ENCODE measurements around the gene DLX6.

The DLX6 gene

DNA sequence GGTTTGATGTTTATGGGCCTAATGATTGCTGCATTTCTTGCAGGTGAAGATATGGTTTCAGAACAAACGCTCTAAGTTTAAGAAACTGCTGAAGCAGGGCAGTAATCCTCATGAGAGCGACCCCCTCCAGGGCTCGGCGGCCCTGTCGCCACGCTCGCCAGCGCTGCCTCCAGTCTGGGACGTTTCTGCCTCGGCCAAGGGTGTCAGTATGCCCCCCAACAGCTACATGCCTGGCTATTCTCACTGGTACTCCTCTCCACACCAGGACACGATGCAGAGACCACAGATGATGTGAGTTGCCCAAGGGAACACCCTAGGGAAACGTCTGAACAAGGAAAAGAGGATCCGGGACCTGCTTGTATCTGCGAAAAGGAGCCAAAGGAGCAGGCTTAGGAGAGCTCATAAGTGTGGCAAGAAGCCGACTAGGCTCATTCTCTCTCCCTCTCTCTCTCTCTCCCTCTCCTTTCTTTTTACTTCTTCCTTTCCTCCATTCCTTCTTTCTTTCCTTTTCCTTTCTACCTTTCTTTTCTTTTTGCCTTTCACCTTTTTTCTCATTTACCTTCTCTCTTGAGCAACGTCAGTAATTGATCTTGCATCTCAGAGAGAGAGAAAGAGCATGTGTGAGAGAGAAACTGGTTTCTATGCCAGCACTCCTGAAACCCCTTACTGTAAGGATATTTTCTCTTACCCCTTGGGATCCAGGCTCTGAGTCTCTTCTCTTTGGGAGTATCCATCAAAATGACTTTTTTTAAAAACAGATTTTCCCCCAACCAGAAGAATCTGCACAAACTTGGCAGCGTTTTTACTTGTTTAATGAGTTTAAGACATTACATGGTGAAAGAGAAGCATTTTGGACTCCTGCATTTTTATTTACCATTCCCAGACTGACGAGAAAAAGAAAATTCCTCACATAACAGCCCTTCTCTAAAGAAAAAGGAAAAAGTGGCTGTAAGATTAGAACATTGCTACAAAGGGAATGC lies 4.7 kb downstream of the DLX6 start:
- DNase-seq (ENCODE audit: extremely low read depth in 1 of 2, low read depth in 1 of 2) = no peak

DNA sequence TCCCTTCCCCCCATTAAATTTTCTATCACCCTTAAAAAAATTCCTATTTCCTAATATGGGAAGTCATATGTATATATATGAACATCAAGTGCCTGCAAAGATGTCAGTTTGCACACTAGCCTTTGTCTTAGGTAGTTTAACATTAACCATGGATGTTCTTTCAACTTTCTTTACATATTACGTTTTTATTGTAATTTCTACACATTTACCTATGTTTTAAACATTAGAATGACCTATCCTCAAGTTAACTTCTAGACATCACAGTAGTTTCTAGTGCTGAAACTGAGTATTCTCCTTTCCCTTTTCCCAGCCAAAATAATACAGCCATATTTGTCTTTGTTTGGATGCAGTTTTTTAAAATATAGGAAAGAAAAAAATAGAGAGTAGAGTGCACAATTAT lies 5.8 kb downstream of the DLX6 start:
- DNase-seq (ENCODE audit: extremely low read depth in 1 of 2, low read depth in 1 of 2) = no peak

DNA sequence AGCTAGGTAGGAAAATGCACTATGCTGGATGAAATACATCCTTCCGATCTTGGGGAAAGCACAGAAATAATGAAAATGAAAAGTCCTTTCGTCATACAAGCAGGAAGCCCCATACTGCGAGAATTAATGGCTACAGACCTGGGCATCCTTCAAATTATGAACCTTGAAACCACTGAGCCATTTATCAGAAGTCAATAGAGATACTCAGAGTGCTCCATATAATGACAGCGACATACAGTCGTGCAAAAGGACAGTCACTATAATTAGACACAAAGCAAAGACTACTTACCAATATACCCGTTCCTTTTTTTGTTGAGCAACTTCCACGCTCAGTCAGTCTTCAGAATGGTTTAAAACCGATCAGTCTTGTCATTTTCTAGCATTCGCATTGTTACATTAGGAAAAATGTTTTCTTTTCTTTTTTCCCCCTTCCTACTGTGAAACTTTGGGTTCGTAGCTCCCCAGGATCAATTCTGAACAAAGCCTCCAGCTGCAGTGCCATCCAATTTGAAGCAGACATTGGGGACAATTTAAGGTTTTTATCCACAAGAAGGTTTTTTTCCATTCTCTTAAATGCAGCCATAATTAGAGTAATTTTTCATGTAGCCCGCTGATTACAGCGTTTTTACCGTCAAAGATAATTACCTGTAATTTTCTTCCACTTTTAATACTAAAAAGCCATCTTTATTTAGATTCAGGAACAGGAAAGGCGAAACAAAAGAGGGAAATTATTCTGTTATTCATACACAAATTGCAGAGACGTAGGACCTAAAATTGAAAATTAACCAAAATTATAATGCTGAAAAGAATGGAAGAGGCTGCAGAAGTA lies 6.4 kb downstream of the DLX6 start:
- no peak for DNase-seq (ENCODE audit: extremely low read depth in 1 of 2, low read depth in 1 of 2)

DNA sequence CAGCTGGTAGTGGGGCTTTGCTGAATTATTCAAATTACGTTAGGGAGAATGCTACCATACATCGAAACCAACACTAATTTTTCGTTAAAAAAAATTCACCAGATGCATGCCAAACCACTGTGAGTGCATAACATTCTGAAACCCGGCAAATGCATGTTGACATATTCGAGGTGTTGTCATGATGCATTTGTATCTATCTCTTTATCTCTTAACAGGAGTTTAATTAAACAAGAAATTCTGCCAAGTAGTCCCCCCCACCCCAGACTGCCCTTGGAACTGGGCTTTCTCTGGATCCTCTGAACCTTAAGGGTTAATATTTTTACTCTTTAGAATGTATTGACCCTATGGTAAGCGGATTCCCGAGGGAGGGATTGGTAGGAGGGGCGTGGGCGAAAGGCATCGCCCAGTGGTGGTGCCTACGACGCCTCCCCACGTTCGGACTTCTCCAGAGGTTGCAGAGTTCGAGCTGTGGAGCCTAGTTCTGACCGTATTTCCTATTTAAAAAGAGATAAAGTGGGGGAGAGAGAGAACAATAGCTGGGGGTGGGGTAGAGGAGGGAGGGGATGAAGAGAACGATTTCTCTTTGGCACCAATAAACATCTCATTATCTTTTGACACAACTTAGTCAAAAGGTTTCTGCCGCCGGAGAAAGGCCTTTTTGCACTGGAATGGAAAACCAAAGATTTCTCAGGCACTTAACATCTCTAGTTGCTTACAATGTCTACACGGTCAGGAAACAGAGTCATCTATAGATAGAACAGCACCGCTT lies 7.2 kb downstream of the DLX6 start:
- DNase-seq (ENCODE audit: extremely low read depth in 1 of 2, low read depth in 1 of 2) = no peak

DNA sequence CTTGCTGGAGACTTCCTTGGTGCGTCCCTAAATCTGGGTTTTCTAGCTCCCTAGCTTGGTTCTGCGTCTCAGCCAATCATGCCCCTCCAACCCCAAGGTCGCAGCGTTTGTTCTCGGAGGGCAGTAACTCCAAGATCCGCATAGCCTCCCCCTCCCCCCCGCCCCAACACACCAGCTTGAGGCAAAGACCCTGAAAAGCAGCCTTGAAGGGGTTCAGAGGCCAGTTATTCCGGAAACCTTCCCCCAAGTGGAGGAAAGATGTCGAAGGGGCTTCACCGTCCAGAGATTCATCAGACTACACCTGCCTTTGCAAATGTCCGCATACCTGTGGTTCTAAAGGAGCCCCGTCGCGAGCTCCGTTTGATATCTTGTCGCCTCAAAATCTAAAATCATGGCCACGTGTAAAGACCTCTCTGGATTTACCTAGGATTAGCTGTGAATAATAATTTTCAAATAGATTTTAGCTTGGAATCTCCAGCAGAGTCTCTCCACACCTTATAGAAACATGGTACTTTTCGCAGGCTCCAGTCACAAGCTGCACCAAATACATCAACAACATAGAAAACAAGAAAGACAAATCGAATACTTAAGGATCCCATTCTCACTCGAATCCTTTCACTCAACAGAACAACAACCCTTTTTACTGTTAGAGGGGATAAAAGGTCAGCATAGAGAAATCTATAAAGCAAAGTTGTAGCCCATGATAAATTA lies 7.9 kb downstream of the DLX6 start:
- DNase-seq (ENCODE audit: extremely low read depth in 1 of 2, low read depth in 1 of 2) = no peak

DNA sequence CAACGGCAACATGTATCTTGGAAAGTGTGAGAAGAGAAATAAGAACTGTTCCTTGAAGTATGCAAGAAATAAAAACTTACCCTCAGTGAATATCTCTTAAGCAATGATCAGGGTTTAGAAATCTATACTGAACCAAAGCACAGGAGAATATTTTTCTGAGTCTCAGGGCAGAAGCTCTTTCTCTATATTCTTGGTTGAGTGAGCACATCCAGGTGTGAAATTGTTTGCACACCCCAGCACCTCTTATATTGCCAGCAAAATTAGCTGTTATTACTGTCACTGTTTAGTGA lies 8.4 kb downstream of the DLX6 start:
- no peak for DNase-seq (ENCODE audit: extremely low read depth in 1 of 2, low read depth in 1 of 2)

DNA sequence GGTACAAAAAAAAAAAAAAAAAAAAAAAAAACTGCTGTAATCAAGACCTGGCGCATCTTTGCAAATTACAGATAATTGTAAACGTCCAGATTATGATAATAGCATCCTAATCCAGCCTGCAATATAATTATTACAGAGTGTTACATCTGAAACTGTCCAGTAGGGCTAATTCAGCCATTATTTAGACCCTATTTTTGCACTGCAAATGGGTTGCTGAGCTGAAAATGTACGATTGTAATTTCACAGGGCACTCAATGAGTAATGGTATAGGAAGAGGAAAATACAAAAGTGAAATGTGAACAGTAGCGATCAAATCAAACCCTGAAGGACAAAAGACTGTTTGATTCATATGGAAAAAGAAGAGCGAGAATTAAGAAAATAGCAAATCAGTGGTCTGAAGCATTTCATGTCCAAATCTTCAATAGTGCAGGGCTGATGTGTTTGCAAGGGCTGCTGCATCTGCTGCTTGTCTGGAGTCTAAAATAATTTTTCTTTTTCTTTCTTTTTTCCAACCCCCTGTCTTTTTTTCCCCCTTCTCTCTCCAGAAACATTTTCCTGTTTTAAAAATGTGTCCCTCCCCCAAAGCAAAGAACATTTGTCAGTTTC lies 8.9 kb downstream of the DLX6 start:
- DNase-seq (ENCODE audit: extremely low read depth in 1 of 2, low read depth in 1 of 2) = no peak

DNA sequence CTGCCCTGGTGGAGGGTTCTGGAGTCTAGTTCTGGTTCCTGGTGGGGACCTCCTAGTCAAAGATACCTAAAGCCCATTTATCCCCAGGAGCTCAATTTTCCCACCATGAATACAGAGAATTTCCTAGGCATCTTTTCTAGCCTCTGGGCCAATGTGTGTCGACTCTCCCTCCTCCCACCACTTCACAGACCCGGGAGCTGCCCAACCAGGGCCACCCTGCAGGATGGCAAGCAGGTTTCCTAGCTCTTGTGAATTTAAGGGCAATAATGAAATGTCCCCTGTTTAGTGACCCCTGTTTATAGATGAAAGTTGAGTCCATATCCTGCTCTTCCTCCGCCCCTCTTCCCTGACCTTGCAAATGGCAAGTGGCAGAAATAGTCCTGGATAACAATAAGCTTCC lies 9.9 kb downstream of the DLX6 start:
- DNase-seq (ENCODE audit: extremely low read depth in 1 of 2, low read depth in 1 of 2) = no peak

DNA sequence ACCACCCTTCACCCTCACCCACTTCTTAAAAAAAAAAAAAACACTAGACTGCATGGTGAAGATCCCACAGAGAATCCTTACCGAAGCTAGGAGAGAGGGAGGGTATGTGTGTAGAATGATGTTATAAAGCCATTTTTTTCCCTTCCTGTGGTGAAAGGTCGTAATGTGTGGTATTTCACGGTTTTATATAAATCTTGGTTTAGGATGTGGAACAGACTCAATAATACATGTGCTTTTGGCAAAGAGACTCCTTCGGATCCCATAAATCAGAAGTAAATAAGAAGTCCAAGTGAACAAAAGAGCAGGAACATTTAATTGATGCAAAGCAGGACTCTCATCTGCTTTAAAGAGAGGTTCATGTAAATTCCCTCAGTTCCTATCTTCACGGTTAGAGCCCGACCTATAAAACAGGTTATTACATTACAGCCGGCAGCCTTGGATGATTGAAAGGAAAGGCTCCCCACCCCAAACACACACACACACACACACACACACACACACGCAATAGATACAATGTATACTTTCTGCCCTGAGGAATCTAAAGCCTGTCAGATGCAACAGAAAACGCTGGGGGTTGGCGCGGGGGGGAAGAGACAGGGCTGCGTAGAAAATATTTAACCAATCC lies 10.5 kb downstream of the DLX6 start:
- no peak for DNase-seq (ENCODE audit: extremely low read depth in 1 of 2, low read depth in 1 of 2)

DNA sequence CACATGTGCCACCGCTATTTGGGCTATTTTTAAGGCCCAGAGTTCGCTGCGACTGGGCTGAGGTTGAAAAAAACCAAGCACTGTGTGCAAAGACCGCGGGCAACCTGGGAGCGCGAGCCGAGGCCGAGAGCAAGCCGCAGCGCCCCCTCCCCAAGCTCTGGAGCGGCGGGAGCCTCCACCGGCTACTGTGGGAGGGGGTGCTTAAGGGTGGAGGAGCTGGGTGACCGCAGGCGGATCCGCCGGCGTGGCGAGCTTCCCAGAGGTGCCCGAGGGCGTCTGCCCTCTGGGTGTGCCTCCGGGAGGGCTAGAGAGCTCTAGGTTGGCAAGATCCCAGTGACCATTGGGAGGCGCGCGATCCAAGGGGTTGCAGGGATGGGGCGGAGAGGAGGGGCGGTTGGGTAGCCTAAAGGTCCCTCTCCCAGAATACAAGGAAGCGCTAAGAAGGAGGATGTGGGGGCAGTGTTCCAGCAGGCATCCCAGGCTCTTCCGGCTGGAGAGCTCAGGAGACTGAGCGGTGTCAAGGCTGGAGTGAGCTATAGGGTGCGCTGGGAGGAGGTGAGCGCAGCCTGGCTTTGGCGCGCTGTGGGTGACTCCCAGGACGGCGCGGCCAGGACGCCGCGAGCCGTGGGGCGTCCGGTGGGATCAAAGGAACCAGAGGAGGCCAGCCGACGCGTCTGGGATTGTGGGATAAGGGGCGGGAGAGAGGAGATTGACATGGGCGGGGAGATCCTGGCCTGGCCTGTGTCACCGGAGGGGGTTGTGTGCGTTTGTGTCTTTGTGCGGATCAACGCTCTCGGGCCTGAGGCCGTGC lies 11.2 kb downstream of the DLX6 start:
- DNase-seq (ENCODE audit: extremely low read depth in 1 of 2, low read depth in 1 of 2) = no peak

DNA sequence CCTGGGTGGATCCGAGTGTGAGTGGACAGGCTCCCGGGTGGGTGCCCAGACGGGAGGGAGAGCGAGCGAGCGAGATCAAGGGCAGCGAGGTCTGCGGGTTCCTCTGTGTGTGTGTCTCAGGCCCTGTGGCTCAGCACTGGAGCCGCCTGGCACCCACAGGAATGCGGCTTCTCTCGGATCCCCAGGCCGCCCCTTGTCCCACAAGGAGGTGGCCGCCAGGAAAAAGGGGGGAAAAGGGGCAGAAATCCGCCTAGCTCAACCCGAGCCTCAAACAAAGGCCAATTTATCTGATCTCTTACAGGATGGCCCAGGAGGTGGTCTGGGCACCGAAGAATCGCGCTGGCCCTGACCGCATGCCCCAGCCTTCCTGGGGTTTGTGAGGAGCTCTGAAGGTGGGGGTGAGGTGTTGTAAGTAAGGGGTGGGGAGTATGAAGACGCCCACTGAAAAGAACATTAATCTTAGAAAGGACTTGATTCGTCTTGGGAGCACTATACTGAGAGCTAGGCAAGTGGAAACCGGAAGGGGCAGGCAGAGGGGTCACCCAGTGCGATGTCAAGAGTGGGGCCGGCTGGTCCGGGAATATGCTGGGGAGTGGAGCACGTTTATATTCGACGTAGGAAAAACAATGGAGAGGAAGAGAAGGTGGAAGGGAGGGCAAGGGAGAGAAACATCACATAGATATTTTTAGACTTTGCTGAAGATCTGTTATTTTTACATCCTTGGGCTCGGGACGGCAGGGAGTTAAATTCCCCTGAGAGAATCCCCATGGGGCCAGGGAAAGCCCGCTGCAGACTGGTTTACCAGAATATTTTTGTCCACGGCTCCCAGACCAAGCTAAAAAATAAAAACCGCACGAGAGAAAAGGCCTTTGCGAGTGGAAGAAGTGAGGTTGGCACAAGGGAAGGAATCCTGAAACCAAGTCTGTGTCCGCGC lies 12.1 kb downstream of the DLX6 start:
- no peak for DNase-seq (ENCODE audit: extremely low read depth in 1 of 2, low read depth in 1 of 2)

DNA sequence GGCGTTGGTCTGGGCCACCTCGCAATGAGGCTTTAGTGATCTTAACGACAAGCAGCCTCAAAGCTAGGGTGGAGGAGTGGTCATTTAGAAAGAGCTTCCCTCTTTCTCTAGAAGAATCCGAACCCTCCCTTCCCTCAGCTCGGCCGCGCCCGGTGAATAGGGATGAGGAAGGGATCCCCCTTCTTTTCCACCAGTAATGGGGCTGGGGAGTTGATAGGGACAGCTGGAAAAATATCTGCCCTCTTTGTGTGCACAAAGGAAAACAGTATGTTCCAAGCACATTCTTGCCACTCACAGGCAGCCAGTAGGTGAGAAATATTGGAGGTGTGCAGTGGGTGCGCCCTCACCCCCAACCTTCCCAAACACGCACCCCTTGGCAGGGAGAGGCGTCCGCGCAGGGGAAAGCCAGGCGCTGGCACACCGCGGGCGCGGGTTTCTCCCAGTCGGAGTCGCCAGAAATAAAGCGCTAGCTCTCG lies 12.8 kb downstream of the DLX6 start:
- no peak for DNase-seq (ENCODE audit: extremely low read depth in 1 of 2, low read depth in 1 of 2)

DNA sequence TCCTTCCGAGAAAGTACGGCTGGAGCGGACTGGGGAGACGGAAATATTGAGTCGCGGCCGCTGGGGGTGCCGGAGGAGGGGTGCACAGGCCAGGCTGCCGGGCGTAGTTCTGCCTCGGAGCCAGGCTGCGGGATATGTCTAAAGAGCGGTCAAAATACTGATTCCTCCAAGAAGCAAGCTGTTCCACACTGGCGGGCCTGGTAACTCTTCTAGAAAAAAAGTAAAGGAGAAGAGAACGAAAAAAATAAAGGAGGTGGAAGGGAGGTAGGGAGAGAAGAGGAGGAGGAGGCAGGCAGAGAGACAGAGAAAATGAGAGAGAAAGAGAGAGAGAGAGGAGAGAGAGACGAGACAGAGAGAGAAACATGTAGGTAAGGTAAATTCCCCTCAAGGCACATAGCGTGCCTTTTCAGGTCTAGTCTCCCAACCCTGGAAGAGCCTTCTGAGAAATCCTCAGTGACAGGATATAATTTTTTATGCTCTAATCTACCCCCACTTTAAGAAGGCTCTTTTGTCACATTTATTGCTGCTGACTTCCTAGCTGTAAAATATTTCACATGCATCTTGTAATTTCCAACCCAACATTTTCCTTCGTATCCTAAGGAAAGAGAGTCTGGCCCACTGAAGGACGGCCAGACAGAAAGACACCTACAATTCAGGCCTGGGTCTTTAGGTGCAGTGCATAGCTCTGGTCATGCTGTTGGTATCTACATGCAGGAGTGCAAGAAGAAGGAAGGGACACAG lies 13.6 kb downstream of the DLX6 start:
- DNase-seq (ENCODE audit: extremely low read depth in 1 of 2, low read depth in 1 of 2) = no peak

DNA sequence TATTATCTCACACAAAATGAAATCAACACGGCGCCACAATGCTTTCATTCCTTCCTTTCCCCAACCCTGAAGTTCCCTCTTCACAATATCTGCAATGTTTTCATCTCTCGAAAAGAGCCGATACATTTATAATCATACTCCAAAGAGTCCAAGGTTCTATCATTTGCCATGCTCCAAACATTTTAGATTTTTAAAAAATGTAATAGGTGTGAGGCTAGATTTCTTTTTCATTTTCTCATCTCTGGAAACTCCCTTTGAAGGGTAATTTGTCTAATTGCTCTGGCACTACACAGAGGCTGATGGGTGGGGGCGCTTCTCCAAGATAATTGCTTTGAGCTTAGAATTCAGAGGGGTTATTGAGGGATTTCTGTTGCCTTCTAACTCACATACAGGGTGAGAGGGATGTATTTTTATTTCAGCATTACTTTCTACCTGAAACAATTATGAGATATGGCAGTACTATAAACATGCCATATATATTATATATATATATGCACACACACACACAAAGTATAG lies 14.4 kb downstream of the DLX6 start:
- DNase-seq (ENCODE audit: extremely low read depth in 1 of 2, low read depth in 1 of 2) = no peak

DNA sequence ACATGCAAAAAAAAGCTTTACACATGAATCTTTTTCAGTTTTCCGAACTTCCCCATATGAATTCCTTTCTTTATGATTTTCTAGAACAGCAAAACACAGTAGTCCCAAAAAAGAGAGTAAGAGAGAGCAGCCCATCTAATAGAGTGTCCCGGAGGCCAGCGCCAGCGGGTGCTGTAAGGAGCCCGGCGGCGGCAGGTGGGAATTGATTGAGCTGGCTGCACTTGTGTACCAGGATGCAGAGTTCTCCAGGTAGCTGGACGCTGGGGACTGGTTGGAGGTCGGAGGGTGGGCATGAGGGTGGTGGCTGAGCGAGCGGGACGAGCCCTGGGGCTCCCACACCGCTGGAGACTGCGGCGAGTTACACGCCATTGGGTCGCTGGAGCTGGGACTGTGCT lies 15.2 kb downstream of the DLX6 start:
- DNase-seq (ENCODE audit: extremely low read depth in 1 of 2, low read depth in 1 of 2) = no peak

DNA sequence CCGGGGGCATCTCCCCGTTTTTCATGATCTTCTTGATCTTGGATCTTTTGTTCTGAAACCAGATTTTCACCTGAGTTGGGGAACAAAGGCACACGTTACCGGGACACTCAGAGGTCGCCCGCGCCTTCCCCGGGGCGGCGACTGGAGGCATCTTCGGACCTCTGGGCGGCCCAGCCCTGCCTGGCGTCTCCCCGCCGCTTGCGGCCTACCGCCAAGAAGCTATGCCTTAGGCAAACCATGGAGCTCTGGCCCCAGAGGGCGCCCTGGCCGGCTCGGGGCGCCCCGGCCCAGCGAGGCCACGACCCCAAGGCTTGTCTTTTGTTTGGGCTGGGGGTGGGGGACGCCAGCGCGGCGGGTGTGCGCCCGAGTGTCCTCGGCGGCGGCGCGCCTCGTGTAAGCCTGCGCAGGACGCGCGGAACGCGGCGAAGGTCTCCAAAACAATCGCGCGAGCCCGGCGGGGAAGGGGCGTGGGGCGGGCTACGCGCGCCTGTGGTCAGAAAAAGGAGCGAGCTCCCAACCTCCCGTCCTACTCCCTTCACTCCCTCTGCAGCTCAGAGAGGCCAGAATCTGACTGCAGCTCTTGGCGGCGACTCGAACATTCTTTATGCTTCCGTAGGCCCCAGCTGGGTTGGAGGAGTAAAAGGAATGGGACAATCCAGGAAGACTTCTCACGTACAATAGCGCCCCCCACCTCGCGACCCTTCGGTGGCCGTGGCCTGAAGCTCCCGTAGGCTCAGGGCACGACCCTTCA lies 15.8 kb downstream of the DLX6 start:
- no peak for DNase-seq (ENCODE audit: extremely low read depth in 1 of 2, low read depth in 1 of 2)
